ENCODE data around the gene WAC.

- TF ChIP-seq, protein P1, sequence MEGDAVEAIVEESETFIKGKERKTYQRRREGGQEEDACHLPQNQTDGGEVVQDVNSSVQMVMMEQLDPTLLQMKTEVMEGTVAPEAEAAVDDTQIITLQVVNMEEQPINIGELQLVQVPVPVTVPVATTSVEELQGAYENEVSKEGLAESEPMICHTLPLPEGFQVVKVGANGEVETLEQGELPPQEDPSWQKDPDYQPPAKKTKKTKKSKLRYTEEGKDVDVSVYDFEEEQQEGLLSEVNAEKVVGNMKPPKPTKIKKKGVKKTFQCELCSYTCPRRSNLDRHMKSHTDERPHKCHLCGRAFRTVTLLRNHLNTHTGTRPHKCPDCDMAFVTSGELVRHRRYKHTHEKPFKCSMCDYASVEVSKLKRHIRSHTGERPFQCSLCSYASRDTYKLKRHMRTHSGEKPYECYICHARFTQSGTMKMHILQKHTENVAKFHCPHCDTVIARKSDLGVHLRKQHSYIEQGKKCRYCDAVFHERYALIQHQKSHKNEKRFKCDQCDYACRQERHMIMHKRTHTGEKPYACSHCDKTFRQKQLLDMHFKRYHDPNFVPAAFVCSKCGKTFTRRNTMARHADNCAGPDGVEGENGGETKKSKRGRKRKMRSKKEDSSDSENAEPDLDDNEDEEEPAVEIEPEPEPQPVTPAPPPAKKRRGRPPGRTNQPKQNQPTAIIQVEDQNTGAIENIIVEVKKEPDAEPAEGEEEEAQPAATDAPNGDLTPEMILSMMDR (conservative IDR thresholded peaks at IDR 0.05): no peak
- TF ChIP-seq EZH2 (IDR thresholded peaks at IDR 0.05; ENCODE audit: low read depth): no peak
Observed at GRCh38 chr10:28586176-28586575, 53.3 kb downstream of the WAC start.

All from PC-9 (cell line).